Erythroblast (primary cell): ENCODE measurements around the gene FCF1.

Experiments
- GATA1 ChIP-seq: IDR thresholded peaks from 2 replicates; pipeline ENCODE4 v1.6.1; 2011; ENCODE audit warnings: low read depth, mild to moderate bottlenecking, control low read depth, low read length, moderate library complexity
- POLR2A ChIP-seq: IDR thresholded peaks from 2 replicates; pipeline ENCODE4 v1.6.1; 2011; ENCODE audit warnings: mild to moderate bottlenecking, low read length

DNA sequence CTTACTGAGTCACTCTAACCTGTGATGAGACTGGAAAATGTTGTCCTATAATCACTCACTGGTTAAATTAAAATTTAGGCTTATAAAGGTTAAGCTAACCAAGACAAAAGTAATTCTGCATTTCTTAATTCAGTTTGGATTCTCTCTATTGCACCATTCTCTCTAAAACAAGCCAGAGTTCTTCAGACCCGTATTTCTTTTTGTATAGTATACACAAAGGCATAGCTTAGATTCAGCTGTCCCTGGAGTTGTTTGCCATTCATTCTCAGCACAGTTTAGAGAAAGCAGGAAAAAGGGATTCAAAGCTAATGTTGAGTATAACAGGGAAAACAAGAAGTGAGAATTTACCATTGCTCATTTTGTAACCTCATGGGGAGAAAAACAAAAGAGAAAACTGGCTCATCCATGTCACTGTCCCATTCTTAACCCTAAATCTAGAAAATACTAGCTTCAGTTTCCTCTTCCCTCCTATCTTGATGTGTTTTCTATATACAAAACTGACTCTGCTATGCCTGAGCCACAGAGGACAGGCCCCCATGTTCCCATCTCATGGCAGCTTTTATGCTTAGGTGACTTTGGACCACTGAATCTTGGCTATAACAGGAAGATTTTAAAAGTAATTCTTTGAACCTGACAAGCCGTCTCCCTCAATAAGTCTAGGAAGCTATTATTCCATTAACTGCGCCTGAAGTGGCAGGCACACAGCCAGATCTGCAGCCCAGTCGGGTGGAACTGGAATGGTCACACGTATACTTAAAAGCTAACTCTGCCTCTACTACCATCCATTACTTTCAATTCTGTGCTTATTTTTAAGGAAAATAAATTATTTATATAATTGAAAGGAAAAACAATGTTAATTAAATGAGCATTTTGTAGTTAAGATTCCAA, 7.1 kb upstream of the FCF1 start:
- TF ChIP-seq POLR2A (no peak), GATA1 (no peak)
